HPDE6-E6E7 (cell line): ENCODE measurements around the gene FMNL2.
"Not testable (repeated sequence)": the region's sequence is repeated elsewhere in the genome, so short reads cannot be mapped to it uniquely, and the experiment has no call there.

ENCODE experiments used
- DNase-seq: peaks from one replicate; pipeline ENCODE4 v3.0.0; 2011; ENCODE audit warnings: missing footprints; ENCODE audit errors: extremely low spot score

Gene FMNL2

GRCh38 chr2:152375174-152375573 lies 40.2 kb downstream of the FMNL2 start:
- no peak for DNase-seq

DNA sequence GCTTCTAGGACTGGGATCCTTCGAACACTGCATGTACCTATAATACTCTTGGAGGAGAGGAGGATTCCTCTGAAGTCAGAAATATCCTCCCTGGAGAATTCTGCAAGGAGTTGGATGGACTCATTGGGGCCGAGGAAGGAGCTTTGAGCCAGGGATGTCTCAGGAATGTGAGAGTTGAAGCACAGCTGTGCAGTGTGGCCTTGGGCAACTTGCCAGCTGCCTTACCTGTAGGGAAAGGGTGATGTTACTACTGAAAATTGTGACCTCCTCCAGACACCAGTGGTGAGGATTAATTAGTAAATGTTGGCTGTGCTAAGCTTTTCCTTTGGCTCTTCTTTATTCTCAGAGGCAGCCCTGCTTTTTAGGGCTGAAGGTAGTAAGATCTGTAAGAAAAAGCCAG lies 41.4 kb downstream of the FMNL2 start:
- no peak for DNase-seq

GRCh38 chr2:152376968-152377367 lies 42.0 kb downstream of the FMNL2 start:
- no peak for DNase-seq

GRCh38 chr2:152379089-152379488 lies 44.1 kb downstream of the FMNL2 start:
- no peak for DNase-seq

GRCh38 chr2:152380261-152381055 lies 45.5 kb downstream of the FMNL2 start:
- DNase-seq, result no peak

GRCh38 chr2:152383702-152384101 lies 48.7 kb downstream of the FMNL2 start:
- no peak for DNase-seq

GRCh38 chr2:152384992-152385391 lies 50.0 kb downstream of the FMNL2 start:
- no peak for DNase-seq

- DNase-seq, result no peak
Observed at GRCh38 chr2:152385650-152386049, 50.7 kb downstream of the FMNL2 start.

DNA sequence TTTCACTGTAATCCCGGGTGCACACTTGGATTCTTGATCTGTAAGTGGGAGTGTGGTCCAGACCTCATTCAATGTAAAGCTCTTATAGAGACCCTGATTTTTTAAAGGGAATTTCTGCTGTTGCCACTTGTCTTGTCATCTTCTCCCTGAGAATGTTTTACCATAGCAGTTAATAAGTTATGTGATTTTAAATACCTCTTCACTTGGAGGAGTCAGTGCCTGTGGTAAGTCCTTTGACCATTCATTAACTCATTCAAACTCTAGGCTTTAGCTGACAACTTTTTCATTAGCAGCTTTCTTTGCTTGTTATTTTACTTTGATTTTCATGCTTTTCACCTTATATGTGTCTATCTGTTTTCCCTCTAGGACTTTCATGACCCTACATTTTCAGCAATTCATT lies 51.3 kb downstream of the FMNL2 start:
- no peak for DNase-seq

- no peak for DNase-seq
Observed at GRCh38 chr2:152387041-152387440, 52.1 kb downstream of the FMNL2 start.

GRCh38 chr2:152388269-152388668 lies 53.3 kb downstream of the FMNL2 start:
- not testable (repeated sequence) for DNase-seq

DNA sequence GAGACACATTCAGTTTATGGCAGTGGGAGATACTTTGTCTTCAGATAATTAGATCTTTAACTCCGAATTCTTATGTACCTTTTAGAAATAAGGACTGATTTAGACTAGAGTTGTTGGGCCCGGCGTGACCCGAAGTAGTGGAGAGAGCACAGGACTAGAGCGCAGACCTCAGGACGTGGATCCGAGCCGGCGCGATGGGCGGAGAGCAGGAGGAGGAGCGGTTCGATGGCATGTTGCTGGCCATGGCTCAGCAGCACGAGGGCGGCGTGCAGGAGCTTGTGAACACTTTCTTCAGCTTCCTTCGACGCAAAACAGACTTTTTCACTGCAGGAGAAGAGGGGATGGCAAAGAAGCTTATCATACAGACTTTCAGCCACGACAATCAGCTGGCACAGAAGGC lies 54.5 kb downstream of the FMNL2 start:
- DNase-seq, result no peak

DNA sequence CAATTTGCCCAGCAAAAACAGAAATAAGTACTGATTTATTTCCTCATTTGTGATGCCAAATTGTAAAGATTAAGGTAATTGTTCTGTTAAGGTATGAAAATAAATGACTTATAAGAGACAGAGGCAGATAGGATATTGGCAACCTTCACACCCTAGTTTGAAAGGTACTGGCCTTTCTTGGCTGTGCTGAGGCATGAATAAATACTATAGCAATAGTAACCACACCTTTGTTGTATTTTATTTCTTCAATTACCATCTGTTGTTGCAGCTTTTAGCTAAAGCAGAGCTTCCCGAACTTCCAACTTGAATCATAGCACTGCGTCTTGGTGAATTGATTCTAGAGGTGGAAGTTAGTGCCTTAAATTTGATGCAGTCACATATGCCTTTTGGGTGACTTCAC lies 55.9 kb downstream of the FMNL2 start:
- no peak for DNase-seq

GRCh38 chr2:152391318-152391717 lies 56.3 kb downstream of the FMNL2 start:
- no peak for DNase-seq

- no peak for DNase-seq
Observed at GRCh38 chr2:152393377-152393776, 58.4 kb downstream of the FMNL2 start.

- no peak for DNase-seq
Observed at GRCh38 chr2:152394326-152394725, 59.4 kb downstream of the FMNL2 start.

DNA sequence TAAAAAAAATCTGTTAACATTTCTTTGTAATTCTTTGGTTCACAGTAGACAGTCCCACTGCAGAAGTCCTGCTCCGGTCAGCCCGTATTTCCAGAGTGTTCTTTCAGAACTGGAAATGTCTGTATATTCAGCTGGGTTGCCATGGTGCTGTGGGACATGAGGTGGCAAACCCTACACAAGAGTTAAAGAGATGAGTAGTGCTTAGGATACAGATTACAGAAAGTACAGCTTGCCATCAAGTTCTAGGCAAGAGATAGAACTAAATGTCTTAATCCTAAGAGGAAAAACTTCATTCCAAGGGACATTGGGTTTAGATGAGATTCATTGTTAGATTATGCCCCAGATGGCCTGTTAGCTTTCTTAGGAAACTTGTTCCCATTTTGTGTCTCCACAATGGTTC lies 60.1 kb downstream of the FMNL2 start:
- DNase-seq, result no peak

DNA sequence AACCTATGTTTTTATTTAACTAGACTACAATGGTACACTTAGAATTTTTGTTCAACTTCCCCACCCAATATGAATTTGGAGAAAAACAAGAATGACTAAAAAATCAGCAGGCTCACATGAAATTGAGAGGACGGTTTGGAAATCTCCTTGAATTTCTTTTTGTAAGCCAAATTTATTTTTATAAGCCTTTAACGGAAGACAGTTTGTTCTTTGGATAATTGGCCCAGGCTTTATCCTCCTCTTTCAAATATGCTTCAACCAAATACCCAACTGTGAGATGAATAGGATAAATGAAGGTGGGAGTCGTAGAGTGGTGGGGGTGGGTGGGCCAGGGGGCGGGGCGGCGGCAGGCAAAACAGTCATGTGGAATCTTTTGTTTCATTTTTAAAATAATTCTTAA lies 60.6 kb downstream of the FMNL2 start:
- no peak for DNase-seq

DNA sequence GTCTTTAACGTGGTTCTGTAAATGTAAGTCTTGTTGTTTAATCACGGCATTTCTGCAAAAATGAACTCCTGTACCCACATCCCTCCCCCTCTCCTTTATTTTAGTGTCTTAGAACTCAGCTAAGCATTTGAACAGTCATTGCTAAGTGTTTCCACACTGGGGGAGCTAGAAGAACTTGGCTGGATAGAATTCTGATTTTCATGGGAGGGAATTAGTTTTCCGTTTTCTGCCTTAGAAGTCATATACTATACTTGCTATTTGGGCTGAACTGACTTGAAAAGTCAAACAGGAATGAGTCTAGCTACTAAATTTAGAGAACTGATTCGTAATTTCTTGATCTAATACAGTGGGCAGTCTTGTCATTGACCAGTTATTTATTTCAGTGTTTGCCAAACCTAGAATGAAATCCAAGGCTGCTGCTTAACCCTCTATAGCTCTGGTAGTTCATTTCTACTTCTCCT lies 61.1 kb downstream of the FMNL2 start:
- DNase-seq, result no peak

DNA sequence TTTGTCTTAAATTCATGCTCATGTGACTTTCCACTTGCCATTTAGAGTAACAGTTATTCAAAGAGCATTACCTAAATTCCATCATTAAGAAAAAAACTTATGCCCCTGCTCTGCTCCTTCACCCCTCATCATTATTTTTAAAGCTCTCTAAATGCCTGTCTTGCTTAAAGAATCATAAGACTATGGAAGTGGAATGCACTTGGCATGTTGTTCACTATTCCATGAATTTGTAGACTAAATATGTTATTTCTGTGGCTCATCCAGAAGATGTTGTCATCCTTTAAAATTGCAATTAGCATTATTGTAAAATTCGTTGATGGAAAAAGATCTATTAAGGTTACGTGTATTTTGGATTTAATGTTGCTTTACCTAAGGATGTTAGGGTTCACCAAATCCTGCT lies 61.8 kb downstream of the FMNL2 start:
- DNase-seq, result no peak

GRCh38 chr2:152399003-152399402 lies 64.0 kb downstream of the FMNL2 start:
- no peak for DNase-seq

DNA sequence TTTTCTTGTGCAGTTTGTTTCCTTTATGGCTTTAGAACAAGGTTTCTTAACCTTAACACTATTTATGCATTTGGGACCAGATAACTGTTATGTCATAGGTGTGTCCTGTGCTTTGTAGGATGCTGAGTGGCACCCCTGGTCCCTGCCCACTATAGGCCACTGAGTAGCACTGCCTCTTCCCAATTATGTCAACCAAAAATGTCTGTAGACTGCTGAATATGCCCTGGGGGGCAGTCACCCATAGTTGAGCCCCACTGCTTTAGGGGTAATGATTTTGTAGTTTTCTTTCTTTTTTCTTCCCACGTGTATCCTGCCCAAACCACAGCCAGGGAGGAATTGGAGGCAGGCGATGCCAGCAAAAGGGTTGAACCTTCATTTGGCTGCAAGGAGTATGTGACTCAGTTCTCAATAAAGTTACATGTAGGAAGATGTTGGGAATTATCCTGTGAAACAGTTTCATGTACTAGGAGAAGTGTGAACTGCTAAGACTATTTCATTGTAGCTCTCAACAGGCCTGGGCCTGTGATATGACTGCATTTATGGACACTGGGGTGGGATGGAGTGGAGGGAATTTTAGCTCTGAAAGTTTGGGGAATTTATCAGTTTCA lies 65.7 kb downstream of the FMNL2 start:
- no peak for DNase-seq
